ENCODE data around the gene INSIG1.

Gene INSIG1

DNA sequence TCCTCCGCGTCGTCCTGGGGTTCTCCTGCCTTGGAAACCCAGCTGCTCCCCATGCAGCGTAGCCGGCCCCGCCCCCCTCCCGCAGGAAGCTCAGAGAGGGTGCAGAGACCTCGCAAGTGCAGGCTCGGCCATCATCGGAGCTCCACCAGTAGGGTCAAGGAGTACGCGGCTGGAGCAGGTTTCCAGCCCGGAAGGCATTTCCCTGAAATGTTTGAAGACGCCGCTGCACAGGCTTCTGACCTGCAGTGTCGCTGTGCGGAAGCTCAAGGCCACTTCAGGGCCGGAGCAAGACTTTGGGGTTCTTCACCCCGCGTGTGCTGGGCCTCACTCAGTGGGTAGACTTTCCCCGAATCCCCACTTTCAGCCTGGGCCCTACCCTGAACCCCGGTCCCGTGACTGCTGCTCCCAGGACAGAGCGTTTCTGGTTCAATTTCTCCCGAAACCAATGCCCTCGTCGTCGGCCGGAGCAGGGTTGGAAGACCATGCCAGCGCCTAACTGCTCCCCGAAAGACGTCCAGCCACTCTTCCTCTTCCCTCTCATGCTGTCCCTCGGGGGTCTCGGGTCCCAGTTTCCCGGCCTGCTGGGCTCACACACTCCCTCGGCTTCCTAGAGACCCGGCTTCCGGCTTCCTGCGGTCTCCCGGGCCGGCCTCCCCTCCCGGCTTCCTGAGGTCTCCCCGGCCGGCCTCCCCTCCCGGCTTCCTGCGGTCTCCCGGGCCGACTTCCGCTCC is 52.1 kb downstream of the INSIG1 start:
- H3K9me3 ChIP-seq (replicated peaks in 1 of 2; ENCODE audit: control insufficient read depth in 2 of 2, insufficient read depth in 1 of 2, low read depth in 1 of 2, low read length in 2 of 2) = peaks cover 0 to 6% of the 10 kb centered on the region in 2 donors
- WGBS, 2 donors (ENCODE audit: extremely low coverage in 2 of 2, insufficient read length in 2 of 2, insufficient replicate concordance in 1 of 2) = no CpG with 5 or more reads among the region's 49 CpGs
- H3K79me1 ChIP-seq (ENCODE audit: low read depth, low read length) = no peaks in the 10 kb centered on the region
- peak overlapping the region; percentile 65 for H4K8ac ChIP-seq (ENCODE audit: low read depth, low read length)
- peak overlapping the region; percentile 90 for H3K18ac ChIP-seq (ENCODE audit: low read length)
- H3K4me2 ChIP-seq (ENCODE audit: insufficient read depth, low read length, poor library complexity, severe bottlenecking) = peak overlapping the region; percentile 25
- no peak overlapping the region for H3K9ac ChIP-seq (ENCODE audit: low read depth, low read length, poor library complexity)
- H3K27ac ChIP-seq (replicated peaks; ENCODE audit: low read length) = no peak overlapping the region
- H3K4me1 ChIP-seq (ENCODE audit: control insufficient read depth in 2 of 2, insufficient read depth in 1 of 2, low read depth in 1 of 2, low read length in 2 of 2) = peaks cover 0 to 4% of the 10 kb centered on the region in 2 donors
- H3K14ac ChIP-seq (ENCODE audit: low read length) = peak overlapping the region; percentile 97
- H2AK5ac ChIP-seq (ENCODE audit: low read depth, low read length) = peak overlapping the region; percentile 98
- no peak overlapping the region for H4K91ac ChIP-seq (ENCODE audit: low read depth, low read length, poor library complexity)
- peak overlapping the region; percentile 84 for H3K4ac ChIP-seq (ENCODE audit: low read length)
- H2AFZ ChIP-seq (ENCODE audit: low read length) = peak overlapping the region; percentile 71
- no peak overlapping the region for H3K4me3 ChIP-seq (ENCODE audit: low read length in 2 of 2)
- H3K23ac ChIP-seq (ENCODE audit: low read depth, low read length, poor library complexity) = peak overlapping the region; percentile 95
- no peak overlapping the region for H2BK120ac ChIP-seq (ENCODE audit: low read depth, low read length)
- no peak overlapping the region for H2BK12ac ChIP-seq (ENCODE audit: low read length)
- DNase-seq (ENCODE audit: low spot score) = no peak
- H3K36me3 ChIP-seq (replicated peaks in 1 of 2; ENCODE audit: control insufficient read depth in 2 of 2, insufficient read depth in 2 of 2, low read length in 2 of 2) = no peaks in the 10 kb centered on the region
- peak overlapping the region; percentile 39 for H2BK5ac ChIP-seq (ENCODE audit: low read length)
- H3K27me3 ChIP-seq (ENCODE audit: control insufficient read depth in 3 of 3, insufficient read depth in 3 of 3, low read depth in 1 of 3, low read length in 3 of 3) = peaks cover 0 to 21% (median 9%) of the 10 kb centered on the region in 3 experiments
- H2BK15ac ChIP-seq (ENCODE audit: low read length) = peak overlapping the region; percentile 93

DNA sequence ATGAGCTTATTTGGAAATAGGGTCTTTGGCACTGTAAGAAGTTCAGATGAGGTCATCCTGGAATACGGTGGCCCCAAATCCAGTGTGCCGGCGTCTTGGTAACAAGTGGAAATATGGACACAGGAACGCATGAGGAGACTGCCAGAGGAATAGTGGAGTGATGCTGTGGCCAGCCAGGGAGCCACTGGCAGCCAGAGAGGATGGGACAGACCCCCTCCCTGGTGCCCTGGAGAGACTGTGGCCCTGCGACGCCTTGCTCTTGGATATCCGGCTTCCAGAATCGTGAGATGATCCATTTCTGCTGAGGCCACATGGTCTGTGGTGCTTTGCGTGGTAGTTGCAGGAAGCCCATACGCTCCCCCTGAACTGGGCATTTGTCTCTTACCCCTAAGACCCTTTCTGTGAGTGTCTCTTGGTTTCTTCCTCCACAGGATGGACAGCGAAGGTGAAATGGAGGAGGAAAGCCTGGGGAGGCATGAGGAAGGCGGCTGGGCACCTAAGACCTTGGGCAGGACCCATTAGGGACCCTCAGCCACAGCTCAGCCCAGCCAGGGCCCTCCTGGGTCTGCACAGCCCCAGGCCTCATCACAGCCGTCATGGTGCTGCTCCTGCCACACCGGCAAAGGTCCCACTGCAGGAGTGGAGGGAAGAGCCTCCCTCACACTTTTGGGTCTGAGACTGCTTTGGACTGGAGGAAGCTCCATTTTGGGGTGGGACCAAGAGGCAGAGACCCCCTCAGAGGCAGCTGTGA is 53.6 kb downstream of the INSIG1 start:
- Histone ChIP-seq H3K79me1 (ENCODE audit: low read depth, low read length) (no peaks in the 10 kb centered on the region), H3K23ac (ENCODE audit: low read depth, low read length, poor library complexity) (no peak overlapping the region), H2BK120ac (ENCODE audit: low read depth, low read length) (no peak overlapping the region), H3K4me3 (ENCODE audit: low read length in 2 of 2) (no peak overlapping the region), H2BK5ac (ENCODE audit: low read length) (no peak overlapping the region), H3K27ac (replicated peaks; ENCODE audit: low read length) (no peak overlapping the region), H3K9me3 (replicated peaks in 1 of 2; ENCODE audit: control insufficient read depth in 2 of 2, insufficient read depth in 1 of 2, low read depth in 1 of 2, low read length in 2 of 2) (peaks cover 0 to 6% of the 10 kb centered on the region in 2 donors), H4K91ac (ENCODE audit: low read depth, low read length, poor library complexity) (no peak overlapping the region), H3K9ac (ENCODE audit: low read depth, low read length, poor library complexity) (no peak overlapping the region), H3K18ac (ENCODE audit: low read length) (no peak overlapping the region), H3K27me3 (ENCODE audit: control insufficient read depth in 3 of 3, insufficient read depth in 3 of 3, low read depth in 1 of 3, low read length in 3 of 3) (peaks cover 0 to 29% (median 2%) of the 10 kb centered on the region in 3 experiments), H3K36me3 (replicated peaks in 1 of 2; ENCODE audit: control insufficient read depth in 2 of 2, insufficient read depth in 2 of 2, low read length in 2 of 2) (no peaks in the 10 kb centered on the region), H2AK5ac (ENCODE audit: low read depth, low read length) (no peak overlapping the region), H3K4me1 (ENCODE audit: control insufficient read depth in 2 of 2, insufficient read depth in 1 of 2, low read depth in 1 of 2, low read length in 2 of 2) (peaks cover 0 to 3% of the 10 kb centered on the region in 2 donors), H2BK15ac (ENCODE audit: low read length) (no peak overlapping the region), H3K4me2 (ENCODE audit: insufficient read depth, low read length, poor library complexity, severe bottlenecking) (no peak overlapping the region), H4K8ac (ENCODE audit: low read depth, low read length) (no peak overlapping the region), H3K14ac (ENCODE audit: low read length) (no peak overlapping the region), H2BK12ac (ENCODE audit: low read length) (no peak overlapping the region), H2AFZ (ENCODE audit: low read length) (no peak overlapping the region), H3K4ac (ENCODE audit: low read length) (no peak overlapping the region)
- WGBS, 2 donors (ENCODE audit: extremely low coverage in 2 of 2, insufficient read length in 2 of 2, insufficient replicate concordance in 1 of 2) = no CpG with 5 or more reads among the region's 14 CpGs
- DNase-seq (ENCODE audit: low spot score) = no peak

GRCh38 chr7:155352076-155352752 is 54.5 kb downstream of the INSIG1 start:
- Histone ChIP-seq H3K4me2 (ENCODE audit: insufficient read depth, low read length, poor library complexity, severe bottlenecking) (no peak overlapping the region), H3K23ac (ENCODE audit: low read depth, low read length, poor library complexity) (peak overlapping the region; percentile 81), H4K8ac (ENCODE audit: low read depth, low read length) (no peak overlapping the region)

More at GRCh38 chr7:155352076-155352752, 54.5 kb downstream of the INSIG1 start:
- no CpG with 5 or more reads among the region's 21 CpGs for WGBS, 2 donors (ENCODE audit: extremely low coverage in 2 of 2, insufficient read length in 2 of 2, insufficient replicate concordance in 1 of 2)
- H3K36me3 ChIP-seq (replicated peaks in 1 of 2; ENCODE audit: control insufficient read depth in 2 of 2, insufficient read depth in 2 of 2, low read length in 2 of 2) = no peaks in the 10 kb centered on the region
- no peak overlapping the region for H3K27ac ChIP-seq (replicated peaks; ENCODE audit: low read length)
- peak overlapping the region; percentile 22 for H2BK12ac ChIP-seq (ENCODE audit: low read length)
- no peak overlapping the region for H3K4me3 ChIP-seq (ENCODE audit: low read length in 2 of 2)
- H2BK120ac ChIP-seq (ENCODE audit: low read depth, low read length) = no peak overlapping the region
- no peak for DNase-seq (ENCODE audit: low spot score)
- peak overlapping the region; percentile 97 for H3K14ac ChIP-seq (ENCODE audit: low read length)
- peak overlapping the region; percentile 75 for H2AK5ac ChIP-seq (ENCODE audit: low read depth, low read length)
- no peak overlapping the region for H4K91ac ChIP-seq (ENCODE audit: low read depth, low read length, poor library complexity)
- no peak overlapping the region for H3K18ac ChIP-seq (ENCODE audit: low read length)
- H3K4me1 ChIP-seq (ENCODE audit: control insufficient read depth in 2 of 2, insufficient read depth in 1 of 2, low read depth in 1 of 2, low read length in 2 of 2) = peaks cover 0 to 3% of the 10 kb centered on the region in 2 donors
- no peaks in the 10 kb centered on the region for H3K79me1 ChIP-seq (ENCODE audit: low read depth, low read length)
- peaks cover 0 to 38% (median 2%) of the 10 kb centered on the region in 3 experiments for H3K27me3 ChIP-seq (ENCODE audit: control insufficient read depth in 3 of 3, insufficient read depth in 3 of 3, low read depth in 1 of 3, low read length in 3 of 3)
- H3K9ac ChIP-seq (ENCODE audit: low read depth, low read length, poor library complexity) = no peak overlapping the region
- peak overlapping the region; percentile 24 for H2BK15ac ChIP-seq (ENCODE audit: low read length)
- no peak overlapping the region for H3K4ac ChIP-seq (ENCODE audit: low read length)
- no peak overlapping the region for H2BK5ac ChIP-seq (ENCODE audit: low read length)
- H3K9me3 ChIP-seq (replicated peaks in 1 of 2; ENCODE audit: control insufficient read depth in 2 of 2, insufficient read depth in 1 of 2, low read depth in 1 of 2, low read length in 2 of 2) = peaks cover 0 to 6% of the 10 kb centered on the region in 2 donors
- H2AFZ ChIP-seq (ENCODE audit: low read length) = no peak overlapping the region

Data from neuronal stem cell (in vitro differentiated cells).